ENCODE measurements around the gene DGCR6. TPM values are rescaled to one million over a fixed set of nuclear protein-coding genes. Genes with fewer than 3 reads are reported as not detected.
"Not testable (repeated sequence)": the region's sequence is repeated elsewhere in the genome, so short reads cannot be mapped to it uniquely, and the experiment has no call there.

The DGCR6 gene
- total RNA-seq, result under 1 TPM; 0.28 to 0.59 TPM

- Mint-ChIP-seq H3K4me3 (no peak within 1 kb of the TSS), H3K27ac (no peak within 1 kb of the TSS), H3K4me1 (no peaks in the 10 kb centered on the region), H3K9me3 (ENCODE audit: low read depth) (no peaks in the 10 kb centered on the region), H3K36me3 (ENCODE audit: low read depth) (no peaks in the 10 kb centered on the region), H3K27me3 (no peaks in the 10 kb centered on the region)
- no peak for DNase-seq
- ATAC-seq, result peak; percentile 96
- POLR2A ChIA-PET, result no interaction called here
- intact Hi-C loops (cut with DNase I, micrococcal nuclease), result no loop called here
- CTCF ChIA-PET, result no interaction called here
Measured at GRCh38 chr22:18905540-18906409, at the start of gene DGCR6. Gene DGCR6 (plus strand): TSS chr22:18906320. CDS start chr22:18906375, 55 bp downstream.

GRCh38 chr22:18859314-18859713, 46.8 kb upstream of the DGCR6 start:
- H3K9me3 Mint-ChIP-seq (ENCODE audit: low read depth); H3K4me3 Mint-ChIP-seq; H3K36me3 Mint-ChIP-seq (ENCODE audit: low read depth); POLR2A ChIA-PET; intact Hi-C loops (cut with DNase I, micrococcal nuclease); CTCF ChIA-PET; H3K27ac Mint-ChIP-seq; ATAC-seq; DNase-seq; H3K4me1 Mint-ChIP-seq; H3K27me3 Mint-ChIP-seq: not testable (repeated sequence)

DNA sequence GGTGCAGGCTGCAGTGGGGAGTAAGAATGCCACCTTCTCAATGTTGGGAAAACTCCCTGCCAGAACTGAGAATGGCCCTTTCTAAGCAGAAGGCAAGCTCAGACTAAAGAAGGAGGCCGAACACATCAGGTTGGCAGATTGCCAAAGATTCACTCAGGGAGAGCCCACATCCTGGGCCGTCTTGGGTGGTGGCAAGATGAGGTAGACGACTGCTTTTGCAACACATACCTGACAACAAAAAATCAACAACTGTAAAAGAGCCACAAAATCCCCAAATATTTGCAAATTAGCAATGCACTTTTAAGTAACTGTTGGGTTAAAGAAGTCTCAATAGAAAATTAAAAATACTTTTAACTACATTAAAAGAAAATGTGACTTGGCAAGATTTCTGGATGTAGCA, 24.9 kb upstream of the DGCR6 start:
- CTCF ChIA-PET; intact Hi-C loops (cut with DNase I, micrococcal nuclease); H3K36me3 Mint-ChIP-seq (ENCODE audit: low read depth); H3K9me3 Mint-ChIP-seq (ENCODE audit: low read depth); POLR2A ChIA-PET; H3K4me3 Mint-ChIP-seq; H3K27ac Mint-ChIP-seq; H3K4me1 Mint-ChIP-seq; H3K27me3 Mint-ChIP-seq; ATAC-seq: not testable (repeated sequence)
- DNase-seq, result peak; percentile 74

DNA sequence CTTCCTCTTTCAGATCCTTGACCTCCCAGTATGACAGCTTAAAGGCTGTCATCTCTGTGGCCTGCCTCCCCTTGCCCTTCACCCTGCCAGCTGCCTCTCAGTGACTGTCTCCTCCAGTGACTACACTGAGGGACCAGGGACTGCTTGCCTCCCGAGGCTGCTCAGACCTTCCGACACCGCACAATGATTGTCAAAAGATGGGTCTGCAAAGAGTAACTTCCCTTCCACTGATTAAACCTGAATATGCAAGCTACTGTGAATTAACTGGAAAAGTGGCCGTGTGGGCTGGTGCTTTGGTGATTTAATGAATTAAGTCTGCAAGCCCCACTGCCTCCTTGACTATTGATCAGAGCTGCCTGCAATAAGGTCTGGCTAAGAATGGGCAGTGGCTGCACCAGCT, 21.7 kb upstream of the DGCR6 start:
- H3K4me1 Mint-ChIP-seq; H3K27me3 Mint-ChIP-seq; H3K4me3 Mint-ChIP-seq; intact Hi-C loops (cut with DNase I, micrococcal nuclease); POLR2A ChIA-PET; H3K27ac Mint-ChIP-seq; DNase-seq; ATAC-seq; CTCF ChIA-PET; H3K36me3 Mint-ChIP-seq (ENCODE audit: low read depth); H3K9me3 Mint-ChIP-seq (ENCODE audit: low read depth): not testable (repeated sequence)

GRCh38 chr22:18888115-18888514, 18.0 kb upstream of the DGCR6 start:
- peaks cover 2% of the 10 kb centered on the region for H3K9me3 Mint-ChIP-seq (ENCODE audit: low read depth)
- intact Hi-C loops (cut with DNase I, micrococcal nuclease), result no loop called here
- H3K27ac Mint-ChIP-seq, result no peak overlapping the region
- DNase-seq, result no peak
- no peaks in the 10 kb centered on the region for H3K27me3 Mint-ChIP-seq
- ChIA-PET POLR2A (no interaction called here), CTCF (no interaction called here)
- no peak for ATAC-seq
- no peak overlapping the region for H3K4me3 Mint-ChIP-seq
- no peaks in the 10 kb centered on the region for H3K4me1 Mint-ChIP-seq
- no peaks in the 10 kb centered on the region for H3K36me3 Mint-ChIP-seq (ENCODE audit: low read depth)

- H3K27me3 Mint-ChIP-seq; H3K4me1 Mint-ChIP-seq; POLR2A ChIA-PET; intact Hi-C loops (cut with DNase I, micrococcal nuclease); H3K4me3 Mint-ChIP-seq; H3K36me3 Mint-ChIP-seq (ENCODE audit: low read depth); CTCF ChIA-PET; H3K9me3 Mint-ChIP-seq (ENCODE audit: low read depth); DNase-seq; H3K27ac Mint-ChIP-seq: not testable (repeated sequence)
- ATAC-seq, result peak; percentile 33
Measured at GRCh38 chr22:18890510-18891192, 15.5 kb upstream of the DGCR6 start.

GRCh38 chr22:18893775-18894174, 12.3 kb upstream of the DGCR6 start:
- H3K36me3 Mint-ChIP-seq (ENCODE audit: low read depth); ATAC-seq; CTCF ChIA-PET; DNase-seq; H3K27me3 Mint-ChIP-seq; H3K9me3 Mint-ChIP-seq (ENCODE audit: low read depth); intact Hi-C loops (cut with DNase I, micrococcal nuclease); H3K4me3 Mint-ChIP-seq; H3K27ac Mint-ChIP-seq; H3K4me1 Mint-ChIP-seq; POLR2A ChIA-PET: not testable (repeated sequence)

DNA sequence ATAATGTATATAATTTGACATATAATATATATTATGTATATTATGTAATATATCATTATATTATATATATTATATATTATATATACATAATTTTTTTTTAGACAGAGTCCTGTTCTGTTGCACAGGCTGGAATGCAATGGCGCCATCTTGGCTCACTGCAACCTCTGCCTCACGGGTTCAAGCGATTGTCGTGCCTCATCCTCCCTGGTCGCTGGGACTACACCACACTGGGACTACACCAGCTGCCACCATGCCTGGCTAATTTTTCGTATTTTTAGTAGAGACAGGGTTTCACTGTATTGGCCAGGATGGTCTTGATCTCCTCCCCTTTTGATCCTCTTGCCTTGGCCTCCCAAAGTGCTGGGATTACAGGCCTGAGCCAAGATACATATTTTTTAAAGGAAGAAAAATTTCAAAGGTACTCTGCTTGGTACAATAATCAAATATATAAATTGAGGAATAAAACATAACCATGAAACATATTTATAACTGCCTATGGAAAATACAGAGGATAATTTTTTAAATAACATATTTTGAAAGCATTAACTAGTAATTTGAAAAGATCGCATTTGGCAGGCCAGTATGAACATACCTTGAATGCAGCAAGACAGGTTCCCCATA, 10.0 kb upstream of the DGCR6 start:
- H3K27ac Mint-ChIP-seq; H3K36me3 Mint-ChIP-seq (ENCODE audit: low read depth); intact Hi-C loops (cut with DNase I, micrococcal nuclease); H3K27me3 Mint-ChIP-seq; H3K9me3 Mint-ChIP-seq (ENCODE audit: low read depth); POLR2A ChIA-PET; H3K4me3 Mint-ChIP-seq; H3K4me1 Mint-ChIP-seq; CTCF ChIA-PET: not testable (repeated sequence)
- peak; percentile 16 for ATAC-seq
- peak; percentile 76 for DNase-seq

- H3K4me3 Mint-ChIP-seq; DNase-seq; H3K36me3 Mint-ChIP-seq (ENCODE audit: low read depth); POLR2A ChIA-PET; intact Hi-C loops (cut with DNase I, micrococcal nuclease); H3K4me1 Mint-ChIP-seq; H3K27me3 Mint-ChIP-seq; H3K9me3 Mint-ChIP-seq (ENCODE audit: low read depth); H3K27ac Mint-ChIP-seq: not testable (repeated sequence)
- ATAC-seq, result peak; percentile 16
- CTCF ChIA-PET, result interaction anchor here (0.5 kb wide), 1 partner anchor 276 kb away, joined by 4 read pairs; no protein-coding TSS in a partner anchor
Measured at GRCh38 chr22:18906410-18906745, 258 bp downstream of the DGCR6 start.

GRCh38 chr22:18906896-18907295, 776 bp downstream of the DGCR6 start:
- ChIA-PET POLR2A (no interaction called here), CTCF (interaction anchor here (0.5 kb wide), 1 partner anchor 275 kb away, joined by 4 read pairs; no protein-coding TSS in a partner anchor)
- Mint-ChIP-seq H3K36me3 (ENCODE audit: low read depth) (no peaks in the 10 kb centered on the region), H3K4me1 (no peaks in the 10 kb centered on the region), H3K27me3 (no peaks in the 10 kb centered on the region), H3K4me3 (no peak overlapping the region), H3K9me3 (ENCODE audit: low read depth) (no peaks in the 10 kb centered on the region), H3K27ac (no peak overlapping the region)
- DNase-seq (peak; percentile 3), ATAC-seq (no peak)
- intact Hi-C loops (cut with DNase I, micrococcal nuclease), result no loop called here

DNA sequence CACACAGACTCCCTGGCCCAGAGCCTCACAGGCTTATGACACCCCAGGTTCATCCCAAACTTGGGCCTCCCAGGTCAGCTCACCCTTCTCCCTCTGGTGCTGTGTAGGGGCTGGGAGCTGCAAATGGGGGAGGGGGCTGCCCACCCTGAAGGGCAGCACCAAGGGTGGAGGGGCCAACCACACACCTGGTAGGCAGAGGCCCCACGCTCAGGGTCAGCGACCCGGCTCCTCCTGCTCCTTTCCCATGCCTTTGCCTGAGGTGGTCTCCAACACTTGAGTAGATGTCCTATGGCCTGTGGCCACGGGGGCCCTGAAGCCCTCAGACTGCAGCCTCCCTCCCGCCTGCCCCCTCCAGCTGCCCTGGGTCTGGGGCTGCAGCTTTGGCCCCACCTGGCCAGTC, 3.4 kb downstream of the DGCR6 start:
- H3K27ac Mint-ChIP-seq, result no peak overlapping the region
- no peak overlapping the region for H3K4me3 Mint-ChIP-seq
- H3K27me3 Mint-ChIP-seq, result no peaks in the 10 kb centered on the region
- no peaks in the 10 kb centered on the region for H3K36me3 Mint-ChIP-seq (ENCODE audit: low read depth)
- POLR2A ChIA-PET, result no interaction called here
- H3K9me3 Mint-ChIP-seq (ENCODE audit: low read depth), result no peaks in the 10 kb centered on the region
- intact Hi-C loops (cut with DNase I, micrococcal nuclease), result no loop called here
- DNase-seq (no peak), ATAC-seq (no peak)
- H3K4me1 Mint-ChIP-seq, result no peaks in the 10 kb centered on the region
- CTCF ChIA-PET, result no interaction called here

- H3K9me3 Mint-ChIP-seq (ENCODE audit: low read depth); H3K27me3 Mint-ChIP-seq; ATAC-seq; H3K36me3 Mint-ChIP-seq (ENCODE audit: low read depth); intact Hi-C loops (cut with DNase I, micrococcal nuclease); H3K4me1 Mint-ChIP-seq; CTCF ChIA-PET; DNase-seq; H3K4me3 Mint-ChIP-seq; POLR2A ChIA-PET; H3K27ac Mint-ChIP-seq: not testable (repeated sequence)
Measured at GRCh38 chr22:18911535-18911934, 5.4 kb downstream of the DGCR6 start.

Measured in activated CD4-positive, alpha-beta T cell treated with anti-CD3 and anti-CD28 coated beads for 36 hours (primary cell).